ENCODE measurements around the gene FAM221B.

DNA sequence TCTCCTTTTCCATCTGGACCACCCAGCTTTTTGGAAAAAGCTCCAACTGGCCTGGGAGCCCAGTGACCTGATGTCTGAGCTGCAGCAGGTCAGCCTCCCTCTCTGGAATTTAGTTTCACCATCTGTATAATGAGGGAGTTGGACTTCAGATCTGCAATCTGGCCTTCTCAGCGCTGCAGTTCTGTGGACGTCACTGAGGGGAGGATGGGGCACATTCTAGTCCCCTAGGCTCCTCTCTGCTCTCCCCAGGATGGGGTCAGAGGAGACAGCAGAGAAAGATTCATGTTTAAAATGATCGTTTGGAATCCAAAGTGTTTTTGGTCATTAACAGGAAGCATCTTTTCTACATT is 31.4 kb upstream of the FAM221B start:
- TF ChIP-seq FOXA1 (IDR thresholded peaks at IDR 0.05) (no peak), SP1 (IDR thresholded peaks at IDR 0.05) (no peak), FOXK2 (IDR thresholded peaks at IDR 0.05) (no peak), NFRKB (IDR thresholded peaks at IDR 0.05) (no peak), ZNF384 (IDR thresholded peaks at IDR 0.05) (no peak), FOXM1 (IDR thresholded peaks at IDR 0.05; ENCODE audit: borderline replicate concordance) (no peak), L3MBTL2 (conservative IDR thresholded peaks at IDR 0.05) (no peak), TARDBP (IDR thresholded peaks at IDR 0.05) (no peak), ARNT (IDR thresholded peaks at IDR 0.05) (no peak), ELF4 (IDR thresholded peaks at IDR 0.05) (no peak), SUZ12 (IDR thresholded peaks at IDR 0.05) (no peak)

Measured in HEK293T (cell line).